Activated CD4-positive, alpha-beta T cell treated with anti-CD3 and anti-CD28 coated beads, Interleukin-2, amount 50 U/mL, for 48 hours (primary cell): ENCODE data around the gene KANK4.
"Not testable (repeated sequence)": the region's sequence is repeated elsewhere in the genome, so short reads cannot be mapped to it uniquely, and the experiment has no call there.

Experiments used
- DNase-seq, 2 experiments: peaks; one replicate each; pipeline ENCODE4 v3.0.0-alpha.2; 2020

The KANK4 gene

GRCh38 chr1:62271134-62271533 is 48.1 kb downstream of the KANK4 start:
- DNase-seq: no peak

GRCh38 chr1:62269851-62270495 is 49.3 kb downstream of the KANK4 start:
- no peak for DNase-seq

- DNase-seq: no peak
Observed at GRCh38 chr1:62269439-62269838, 49.8 kb downstream of the KANK4 start.

- DNase-seq: no peak
Observed at GRCh38 chr1:62268315-62268714, 50.9 kb downstream of the KANK4 start.

GRCh38 chr1:62265956-62266935 is 53.0 kb downstream of the KANK4 start:
- no peak for DNase-seq

- DNase-seq: no peak
Observed at GRCh38 chr1:62263814-62264353, 55.4 kb downstream of the KANK4 start.

- DNase-seq: no peak
Observed at GRCh38 chr1:62263006-62263813, 56.0 kb downstream of the KANK4 start.

GRCh38 chr1:62260688-62261087 is 58.5 kb downstream of the KANK4 start:
- DNase-seq: no peak

- DNase-seq: no peak
Observed at GRCh38 chr1:62259551-62259950, 59.7 kb downstream of the KANK4 start.

GRCh38 chr1:62250126-62250726 is 69.0 kb downstream of the KANK4 start:
- DNase-seq: no peak

- no peak for DNase-seq
Observed at GRCh38 chr1:62247391-62248168, 71.7 kb downstream of the KANK4 start.

GRCh38 chr1:62245201-62245600 is 74.0 kb downstream of the KANK4 start:
- no peak for DNase-seq

- DNase-seq: not testable (repeated sequence)
Observed at GRCh38 chr1:62244380-62244779, 74.9 kb downstream of the KANK4 start.

GRCh38 chr1:62241371-62242131 is 77.7 kb downstream of the KANK4 start:
- DNase-seq: no peak

- no peak for DNase-seq
Observed at GRCh38 chr1:62240651-62241370, 78.4 kb downstream of the KANK4 start.

- not testable (repeated sequence) for DNase-seq
Observed at GRCh38 chr1:62239652-62240403, 79.4 kb downstream of the KANK4 start.

- DNase-seq: no peak
Observed at GRCh38 chr1:62238507-62238906, 80.7 kb downstream of the KANK4 start.

GRCh38 chr1:62237950-62238374 is 81.3 kb downstream of the KANK4 start:
- DNase-seq: no peak

GRCh38 chr1:62237361-62237760 is 81.9 kb downstream of the KANK4 start:
- DNase-seq: no peak
